Trophoblast cell (in vitro differentiated cells and primary cell): ENCODE measurements around the gene PIK3R3.

Experiments
- DNase-seq, 2 donors: peaks; one replicate each; pipeline ENCODE4 v3.0.0-alpha.2; 2016
- H2AFZ ChIP-seq: 2 replicates; pipeline ENCODE4 v1.6.1; 2013; ENCODE audit warnings: low read length, moderate library complexity, mild to moderate bottlenecking; ENCODE audit not compliant: insufficient read depth, poor library complexity
- H2AK5ac ChIP-seq: 2 replicates; pipeline ENCODE4 v1.6.1; 2013; ENCODE audit warnings: mild to moderate bottlenecking, low read length
- H2BK120ac ChIP-seq: 2 replicates; pipeline ENCODE4 v1.6.1; 2013; ENCODE audit warnings: low read length, mild to moderate bottlenecking, moderate library complexity; ENCODE audit not compliant: insufficient read depth, poor library complexity
- H2BK12ac ChIP-seq: 2 replicates; pipeline ENCODE4 v1.6.1; 2013; ENCODE audit warnings: mild to moderate bottlenecking, low read length, moderate library complexity
- H2BK5ac ChIP-seq: 2 replicates; pipeline ENCODE4 v1.6.1; 2013; ENCODE audit warnings: low read length, low read depth, moderate library complexity, mild to moderate bottlenecking; ENCODE audit not compliant: poor library complexity
- H3K14ac ChIP-seq: 2 replicates; pipeline ENCODE4 v1.6.1; 2013; ENCODE audit warnings: mild to moderate bottlenecking, low read length
- H3K18ac ChIP-seq: 2 replicates; pipeline ENCODE4 v1.6.1; 2013; ENCODE audit warnings: mild to moderate bottlenecking, low read length
- H3K23ac ChIP-seq: 2 replicates; pipeline ENCODE4 v1.6.1; 2013; ENCODE audit warnings: low read length
- H3K27ac ChIP-seq: 2 replicates; pipeline ENCODE4 v1.5.1; 2013; ENCODE audit warnings: low read depth, mild to moderate bottlenecking, inconsistent platforms, low read length, moderate library complexity
- H3K27me3 ChIP-seq: 2 replicates; pipeline ENCODE4 v1.6.1; 2013; ENCODE audit warnings: inconsistent platforms, mild to moderate bottlenecking, low read length, moderate library complexity; ENCODE audit not compliant: insufficient read depth
- H3K36me3 ChIP-seq, 2 experiments: 1 replicate in 1 of 2; 2 replicates in 1 of 2; pipeline ENCODE4 v1.6.1; 2013; ENCODE audit warnings: low read length in 2 of 2, mild to moderate bottlenecking in 2 of 2, moderate library complexity in 1 of 2; ENCODE audit not compliant: insufficient read depth in 2 of 2, control insufficient read depth in 1 of 2
- H3K4ac ChIP-seq: 2 replicates; pipeline ENCODE4 v1.6.1; 2013; ENCODE audit warnings: low read depth, mild to moderate bottlenecking, low read length, moderate library complexity
- H3K4me1 ChIP-seq, 2 experiments: 1 replicate in 1 of 2; 2 replicates in 1 of 2; pipeline ENCODE4 v1.6.1; 2013; ENCODE audit warnings: low read length in 2 of 2, mild to moderate bottlenecking in 2 of 2, moderate library complexity in 1 of 2; ENCODE audit not compliant: insufficient read depth in 2 of 2, control insufficient read depth in 1 of 2
- H3K4me2 ChIP-seq: 2 replicates; pipeline ENCODE4 v1.6.1; 2013; ENCODE audit warnings: inconsistent platforms, mild to moderate bottlenecking, low read length, moderate library complexity
- H3K4me3 ChIP-seq: 2 replicates; pipeline ENCODE4 v1.5.1; 2013; ENCODE audit warnings: mild to moderate bottlenecking, low read depth, low read length, inconsistent platforms
- H3K79me1 ChIP-seq: one replicate; pipeline ENCODE4 v1.6.1; 2013; ENCODE audit warnings: low read length
- H3K79me2 ChIP-seq: 2 replicates; pipeline ENCODE4 v1.6.1; 2013; ENCODE audit warnings: low read length, mild to moderate bottlenecking; ENCODE audit not compliant: control insufficient read depth, insufficient read depth, poor library complexity
- H3K9ac ChIP-seq: 2 replicates; pipeline ENCODE4 v1.6.1; 2013; ENCODE audit warnings: mild to moderate bottlenecking, low read length
- H3K9me3 ChIP-seq: 2 replicates; pipeline ENCODE4 v1.6.1; 2013; ENCODE audit warnings: low read depth, mild to moderate bottlenecking, control low read depth, inconsistent platforms, low read length; ENCODE audit not compliant: insufficient read depth
- H4K12ac ChIP-seq: 2 replicates; pipeline ENCODE4 v1.6.1; 2013; ENCODE audit warnings: low read depth, mild to moderate bottlenecking, low read length, moderate library complexity
- H4K8ac ChIP-seq: 2 replicates; pipeline ENCODE4 v1.6.1; 2013; ENCODE audit warnings: low read depth, mild to moderate bottlenecking, low read length, moderate library complexity
- H4K91ac ChIP-seq: one replicate; pipeline ENCODE4 v1.6.1; 2013; ENCODE audit warnings: low read depth, mild to moderate bottlenecking, low read length, moderate library complexity
- WGBS: extraction: QIAGEN DNeasy Blood & Tissue Kit; methylation state at CpG from one replicate; pipeline ENCODE4 v1.1.7; 2013; ENCODE audit warnings: missing lambda C conversion rate; ENCODE audit not compliant: insufficient read length, insufficient coverage; ENCODE audit errors: extremely low coverage; 5-methylcytosine and 5-hydroxymethylcytosine counted together

PIK3R3 gene

DNA sequence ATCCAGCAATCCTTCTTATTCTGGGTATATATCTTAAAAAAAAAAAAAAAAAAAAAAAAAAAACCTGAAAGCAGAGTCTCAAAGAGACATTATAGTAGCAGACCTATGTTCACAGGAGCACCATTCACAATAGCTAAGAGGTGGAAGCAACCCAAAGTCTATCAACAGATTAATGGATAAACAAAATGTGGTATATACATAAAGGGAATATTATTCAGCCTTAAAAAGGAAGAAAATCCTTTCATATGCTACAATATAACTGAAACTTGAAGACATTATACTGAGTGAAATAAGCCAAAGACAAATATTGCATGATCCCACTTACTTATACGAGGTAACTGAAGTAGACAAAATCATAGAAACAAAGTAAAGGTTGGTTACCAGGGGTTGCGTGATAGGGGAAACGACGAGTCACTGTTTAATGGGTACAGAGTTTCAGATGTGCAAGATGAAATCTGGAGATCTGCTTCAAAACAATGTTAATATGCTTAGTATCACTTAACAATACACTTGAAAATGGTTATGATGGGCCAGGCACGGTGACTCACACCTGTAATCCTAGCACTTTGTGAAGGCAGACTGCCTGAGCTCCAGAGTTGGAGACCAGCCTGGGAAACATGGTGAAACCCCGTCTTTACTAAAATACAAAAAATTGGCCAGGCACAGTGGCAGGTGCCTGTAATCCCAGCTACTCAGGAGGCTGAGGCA lies 29.5 kb downstream of the PIK3R3 start:
- no peak overlapping the region for H4K8ac ChIP-seq
- H3K14ac ChIP-seq: no peak overlapping the region
- no peak overlapping the region for H4K12ac ChIP-seq
- H3K4me1 ChIP-seq: no peaks in the 10 kb centered on the region
- no peak overlapping the region for H2BK5ac ChIP-seq
- H3K4me3 ChIP-seq: no peak overlapping the region
- no peaks in the 10 kb centered on the region for H3K36me3 ChIP-seq
- no CpG with 5 or more reads among the region's 6 CpGs for WGBS
- H4K91ac ChIP-seq: no peak overlapping the region
- no peak overlapping the region for H3K18ac ChIP-seq
- no peaks in the 10 kb centered on the region for H3K79me1 ChIP-seq
- no peaks in the 10 kb centered on the region for H3K27me3 ChIP-seq
- H2BK120ac ChIP-seq: no peak overlapping the region
- no peak for DNase-seq
- no peaks in the 10 kb centered on the region for H3K79me2 ChIP-seq
- no peak overlapping the region for H2AK5ac ChIP-seq
- H2AFZ ChIP-seq: no peak overlapping the region
- no peak overlapping the region for H3K4ac ChIP-seq
- no peak overlapping the region for H2BK12ac ChIP-seq
- no peak overlapping the region for H3K9ac ChIP-seq
- H3K23ac ChIP-seq: no peak overlapping the region
- no peak overlapping the region for H3K27ac ChIP-seq
- no peaks in the 10 kb centered on the region for H3K9me3 ChIP-seq
- no peak overlapping the region for H3K4me2 ChIP-seq

- Histone ChIP-seq H2AFZ (no peak overlapping the region), H3K14ac (no peak overlapping the region), H2BK12ac (no peak overlapping the region), H3K36me3 (no peaks in the 10 kb centered on the region), H3K4me1 (no peaks in the 10 kb centered on the region), H3K9ac (no peak overlapping the region), H3K18ac (no peak overlapping the region), H3K79me2 (no peaks in the 10 kb centered on the region), H3K27me3 (no peaks in the 10 kb centered on the region), H4K12ac (no peak overlapping the region), H4K8ac (no peak overlapping the region), H3K9me3 (no peaks in the 10 kb centered on the region), H3K27ac (no peak overlapping the region), H3K4me2 (no peak overlapping the region), H3K4me3 (no peak overlapping the region), H2BK120ac (no peak overlapping the region), H2AK5ac (no peak overlapping the region), H4K91ac (no peak overlapping the region), H3K23ac (no peak overlapping the region), H2BK5ac (no peak overlapping the region), H3K79me1 (no peaks in the 10 kb centered on the region), H3K4ac (no peak overlapping the region)
- DNase-seq: no peak
- no CpG with 5 or more reads among the region's 1 CpG for WGBS
Observed at GRCh38 chr1:46099215-46099614, 33.2 kb downstream of the PIK3R3 start.

- no peaks in the 10 kb centered on the region for H3K79me1 ChIP-seq
- no peak overlapping the region for H2AFZ ChIP-seq
- H3K27ac ChIP-seq: no peak overlapping the region
- no peaks in the 10 kb centered on the region for H3K79me2 ChIP-seq
- no peaks in the 10 kb centered on the region for H3K27me3 ChIP-seq
- H3K23ac ChIP-seq: no peak overlapping the region
- WGBS: no CpG with 5 or more reads among the region's 3 CpGs
- H3K18ac ChIP-seq: no peak overlapping the region
- H3K4me3 ChIP-seq: no peak overlapping the region
- H4K12ac ChIP-seq: no peak overlapping the region
- no peak for DNase-seq
- H4K91ac ChIP-seq: no peak overlapping the region
- H3K9me3 ChIP-seq: no peaks in the 10 kb centered on the region
- no peak overlapping the region for H2BK120ac ChIP-seq
- no peak overlapping the region for H2BK12ac ChIP-seq
- no peak overlapping the region for H3K14ac ChIP-seq
- no peaks in the 10 kb centered on the region for H3K4me1 ChIP-seq
- no peak overlapping the region for H3K4me2 ChIP-seq
- no peak overlapping the region for H2BK5ac ChIP-seq
- no peak overlapping the region for H3K9ac ChIP-seq
- H3K36me3 ChIP-seq: no peaks in the 10 kb centered on the region
- no peak overlapping the region for H2AK5ac ChIP-seq
- H4K8ac ChIP-seq: no peak overlapping the region
- H3K4ac ChIP-seq: no peak overlapping the region
Observed at GRCh38 chr1:46098027-46098712, 34.3 kb downstream of the PIK3R3 start.

GRCh38 chr1:46097149-46097472 lies 35.3 kb downstream of the PIK3R3 start:
- Histone ChIP-seq H3K14ac (no peak overlapping the region), H3K27ac (no peak overlapping the region), H2AK5ac (no peak overlapping the region), H2BK5ac (no peak overlapping the region), H3K4me3 (no peak overlapping the region), H2AFZ (no peak overlapping the region), H2BK120ac (no peak overlapping the region), H3K18ac (no peak overlapping the region), H3K36me3 (no peaks in the 10 kb centered on the region), H3K9ac (no peak overlapping the region), H2BK12ac (no peak overlapping the region), H3K4me2 (no peak overlapping the region), H3K4me1 (no peaks in the 10 kb centered on the region), H4K12ac (no peak overlapping the region), H4K8ac (no peak overlapping the region), H4K91ac (no peak overlapping the region), H3K4ac (no peak overlapping the region), H3K79me1 (no peaks in the 10 kb centered on the region), H3K9me3 (no peaks in the 10 kb centered on the region), H3K27me3 (no peaks in the 10 kb centered on the region), H3K23ac (no peak overlapping the region), H3K79me2 (no peaks in the 10 kb centered on the region)
- no peak for DNase-seq
- WGBS: no CpG with 5 or more reads among the region's 1 CpG
